Measurements from ENCODE around the gene EFHD2.

EFHD2 gene

GRCh38 chr1:15443281-15443680, 33.6 kb downstream of the EFHD2 start:
- H3K4me1 Mint-ChIP-seq (ENCODE audit: low read depth) = peaks cover 4% of the 10 kb centered on the region
- no peaks in the 10 kb centered on the region for H3K9me3 Mint-ChIP-seq
- no peak overlapping the region for H3K27ac Mint-ChIP-seq
- peaks cover 6% of the 10 kb centered on the region for H3K27me3 Mint-ChIP-seq
- H3K36me3 Mint-ChIP-seq (ENCODE audit: low read depth) = no peaks in the 10 kb centered on the region
- no peak overlapping the region for H3K4me3 Mint-ChIP-seq

DNA sequence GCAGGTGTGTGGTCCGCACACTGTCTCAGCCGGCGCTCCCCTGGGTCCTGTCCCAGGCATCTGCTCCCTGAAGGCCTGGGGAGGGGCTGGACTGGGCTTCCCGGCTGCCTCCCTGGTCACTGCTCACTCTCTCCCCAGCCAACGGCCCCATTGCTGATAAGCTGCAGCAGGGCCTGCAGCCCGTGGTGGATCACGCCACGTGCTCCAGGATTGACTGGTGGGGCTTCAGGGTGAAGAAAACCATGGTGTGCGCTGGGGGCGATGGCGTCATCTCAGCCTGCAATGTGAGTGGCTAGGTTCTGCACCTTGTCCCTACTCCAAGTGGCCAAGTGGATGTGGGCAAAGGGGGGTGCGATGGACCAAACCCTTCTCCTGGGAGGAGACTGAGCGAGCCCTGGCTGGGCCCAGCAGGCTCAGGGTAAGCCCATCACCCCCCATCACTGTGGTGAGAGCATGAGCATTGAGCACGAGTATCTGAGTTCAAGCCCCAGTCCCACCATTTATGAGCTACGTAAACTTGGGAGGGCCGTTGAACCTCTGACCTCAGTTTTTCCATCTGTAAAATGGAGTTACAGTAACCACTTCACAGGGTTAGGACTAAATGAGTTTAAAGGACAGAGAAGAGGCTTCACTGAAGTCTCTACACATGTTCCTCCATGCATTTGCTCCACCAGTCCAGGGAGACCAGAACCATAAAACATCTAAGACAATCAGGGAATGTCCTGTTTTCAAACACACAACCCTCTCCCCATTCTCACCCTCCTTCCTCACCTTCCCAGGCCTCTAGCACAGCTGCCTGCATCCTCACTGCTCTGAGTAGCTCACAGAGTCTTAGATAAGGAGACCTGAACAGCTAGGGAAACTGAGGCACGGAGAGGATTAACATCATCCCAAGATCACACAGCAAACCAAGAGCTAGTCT, 35.0 kb downstream of the EFHD2 start:
- Mint-ChIP-seq H3K4me3 (no peak overlapping the region), H3K9me3 (no peaks in the 10 kb centered on the region), H3K36me3 (ENCODE audit: low read depth) (no peaks in the 10 kb centered on the region), H3K27me3 (peaks cover 6% of the 10 kb centered on the region), H3K4me1 (ENCODE audit: low read depth) (peaks cover 4% of the 10 kb centered on the region), H3K27ac (no peak overlapping the region)

- no peak overlapping the region for H3K27ac Mint-ChIP-seq
- H3K36me3 Mint-ChIP-seq (ENCODE audit: low read depth) = no peaks in the 10 kb centered on the region
- no peaks in the 10 kb centered on the region for H3K9me3 Mint-ChIP-seq
- H3K4me1 Mint-ChIP-seq (ENCODE audit: low read depth) = peaks cover 4% of the 10 kb centered on the region
- H3K4me3 Mint-ChIP-seq = no peak overlapping the region
- peaks cover 6% of the 10 kb centered on the region for H3K27me3 Mint-ChIP-seq
Measured at GRCh38 chr1:15445390-15446122, 35.9 kb downstream of the EFHD2 start.

- Mint-ChIP-seq H3K4me3 (no peak overlapping the region), H3K36me3 (ENCODE audit: low read depth) (no peaks in the 10 kb centered on the region), H3K27me3 (peaks cover 6% of the 10 kb centered on the region), H3K4me1 (ENCODE audit: low read depth) (peaks cover 4% of the 10 kb centered on the region), H3K9me3 (no peaks in the 10 kb centered on the region), H3K27ac (no peak overlapping the region)
Measured at GRCh38 chr1:15446212-15446611, 36.5 kb downstream of the EFHD2 start.

- no peak overlapping the region for H3K27ac Mint-ChIP-seq
- peaks cover 6% of the 10 kb centered on the region for H3K27me3 Mint-ChIP-seq
- no peaks in the 10 kb centered on the region for H3K36me3 Mint-ChIP-seq (ENCODE audit: low read depth)
- H3K9me3 Mint-ChIP-seq = no peaks in the 10 kb centered on the region
- H3K4me1 Mint-ChIP-seq (ENCODE audit: low read depth) = peaks cover 4% of the 10 kb centered on the region
- no peak overlapping the region for H3K4me3 Mint-ChIP-seq
Measured at GRCh38 chr1:15448877-15449462, 39.3 kb downstream of the EFHD2 start.

DNA sequence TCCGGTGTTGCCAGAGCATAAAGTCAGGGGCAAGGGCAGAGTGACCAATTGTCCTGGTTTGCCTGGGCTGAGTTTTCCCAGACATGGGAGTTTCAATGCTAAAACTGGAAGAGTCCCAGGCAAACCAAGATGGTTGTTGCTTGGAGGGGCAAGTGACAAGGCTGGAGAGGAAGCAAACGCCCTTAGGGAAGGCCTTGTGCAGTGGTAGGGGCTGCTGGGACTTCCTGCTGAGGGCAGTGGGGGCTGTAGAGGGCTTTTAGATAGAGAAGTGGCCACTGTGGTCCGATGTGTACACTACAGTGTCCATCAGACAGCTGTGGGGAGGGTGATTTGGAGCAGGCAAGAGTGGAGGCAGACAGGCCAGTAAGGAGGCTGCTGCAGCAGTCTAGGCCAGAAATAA, 39.9 kb downstream of the EFHD2 start:
- Mint-ChIP-seq H3K27ac (no peak overlapping the region), H3K27me3 (peaks cover 6% of the 10 kb centered on the region), H3K4me3 (no peak overlapping the region), H3K36me3 (ENCODE audit: low read depth) (no peaks in the 10 kb centered on the region), H3K9me3 (no peaks in the 10 kb centered on the region), H3K4me1 (ENCODE audit: low read depth) (peaks cover 4% of the 10 kb centered on the region)

- Mint-ChIP-seq H3K27me3 (no peaks in the 10 kb centered on the region), H3K4me1 (ENCODE audit: low read depth) (no peaks in the 10 kb centered on the region), H3K4me3 (no peak overlapping the region), H3K36me3 (ENCODE audit: low read depth) (no peaks in the 10 kb centered on the region), H3K9me3 (no peaks in the 10 kb centered on the region), H3K27ac (no peak overlapping the region)
Measured at GRCh38 chr1:15451014-15451722, 41.5 kb downstream of the EFHD2 start.

GRCh38 chr1:15452216-15452615, 42.5 kb downstream of the EFHD2 start:
- Mint-ChIP-seq H3K9me3 (no peaks in the 10 kb centered on the region), H3K36me3 (ENCODE audit: low read depth) (no peaks in the 10 kb centered on the region), H3K27me3 (no peaks in the 10 kb centered on the region), H3K4me1 (ENCODE audit: low read depth) (no peaks in the 10 kb centered on the region), H3K4me3 (no peak overlapping the region), H3K27ac (no peak overlapping the region)

DNA sequence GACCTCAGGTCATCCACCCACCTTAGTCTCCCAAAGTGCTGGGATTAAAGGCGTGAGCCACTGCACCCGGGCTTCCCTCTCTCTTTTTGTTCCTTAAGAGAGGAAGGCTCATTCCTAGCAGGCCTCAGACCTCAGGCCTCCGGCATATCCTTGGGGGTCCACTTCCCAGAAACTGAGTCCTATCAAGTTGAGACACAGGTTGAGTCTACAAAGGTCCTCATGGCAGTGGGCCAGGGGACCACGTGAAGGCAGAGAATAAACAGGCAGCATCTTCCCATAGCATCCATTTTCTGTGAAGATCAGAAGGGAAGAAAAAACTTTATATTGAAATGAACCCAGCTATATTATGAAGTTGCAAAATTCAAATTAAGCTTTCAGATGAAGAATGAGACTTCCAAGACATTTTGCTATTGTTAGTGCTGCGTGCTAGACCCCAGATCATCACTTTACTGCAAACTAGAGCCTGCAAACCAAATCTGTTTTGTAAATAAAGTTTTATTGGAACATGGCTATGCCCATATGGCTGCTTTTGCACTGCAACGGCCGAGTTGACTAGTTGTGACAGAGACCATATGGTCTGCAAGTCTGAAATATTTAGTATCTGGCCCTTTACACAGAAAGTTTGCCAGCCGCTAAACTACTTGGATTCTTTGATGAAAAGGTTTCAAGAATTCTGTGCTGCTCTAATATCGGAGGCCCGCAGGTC, 43.3 kb downstream of the EFHD2 start:
- no peaks in the 10 kb centered on the region for H3K36me3 Mint-ChIP-seq (ENCODE audit: low read depth)
- H3K4me3 Mint-ChIP-seq = no peak overlapping the region
- no peak overlapping the region for H3K27ac Mint-ChIP-seq
- H3K4me1 Mint-ChIP-seq (ENCODE audit: low read depth) = no peaks in the 10 kb centered on the region
- H3K9me3 Mint-ChIP-seq = no peaks in the 10 kb centered on the region
- no peaks in the 10 kb centered on the region for H3K27me3 Mint-ChIP-seq

- Mint-ChIP-seq H3K4me1 (ENCODE audit: low read depth) (no peaks in the 10 kb centered on the region), H3K4me3 (no peak overlapping the region), H3K9me3 (no peaks in the 10 kb centered on the region), H3K27me3 (no peaks in the 10 kb centered on the region), H3K27ac (no peak overlapping the region), H3K36me3 (ENCODE audit: low read depth) (no peaks in the 10 kb centered on the region)
Measured at GRCh38 chr1:15453734-15454133, 44.0 kb downstream of the EFHD2 start.

GRCh38 chr1:15454256-15454655, 44.6 kb downstream of the EFHD2 start:
- no peaks in the 10 kb centered on the region for H3K9me3 Mint-ChIP-seq
- H3K36me3 Mint-ChIP-seq (ENCODE audit: low read depth) = no peaks in the 10 kb centered on the region
- no peak overlapping the region for H3K27ac Mint-ChIP-seq
- H3K27me3 Mint-ChIP-seq = no peaks in the 10 kb centered on the region
- no peak overlapping the region for H3K4me3 Mint-ChIP-seq
- no peaks in the 10 kb centered on the region for H3K4me1 Mint-ChIP-seq (ENCODE audit: low read depth)

DNA sequence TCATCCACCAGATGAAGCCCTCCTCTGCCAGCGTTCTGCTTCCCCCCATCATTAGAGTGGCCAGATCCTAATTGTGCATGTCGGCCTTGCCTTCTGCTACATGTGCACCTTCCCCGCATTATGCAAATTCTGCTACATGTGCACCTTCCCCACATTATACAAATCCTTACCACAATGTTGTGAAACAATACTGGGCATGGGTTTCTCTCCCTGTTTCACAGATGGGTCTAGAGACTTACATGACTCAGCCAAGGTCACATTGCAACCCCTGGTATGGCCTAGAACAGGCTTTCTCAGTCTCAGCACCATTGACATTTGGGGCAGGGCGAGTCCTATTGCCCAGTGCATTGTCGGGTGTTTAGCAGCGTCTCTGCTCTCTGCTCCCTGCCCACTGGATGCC, 45.8 kb downstream of the EFHD2 start:
- no peaks in the 10 kb centered on the region for H3K9me3 Mint-ChIP-seq
- no peaks in the 10 kb centered on the region for H3K36me3 Mint-ChIP-seq (ENCODE audit: low read depth)
- H3K27ac Mint-ChIP-seq = no peak overlapping the region
- H3K4me3 Mint-ChIP-seq = no peak overlapping the region
- H3K27me3 Mint-ChIP-seq = no peaks in the 10 kb centered on the region
- H3K4me1 Mint-ChIP-seq (ENCODE audit: low read depth) = no peaks in the 10 kb centered on the region

- Mint-ChIP-seq H3K27me3 (no peaks in the 10 kb centered on the region), H3K36me3 (ENCODE audit: low read depth) (no peaks in the 10 kb centered on the region), H3K4me3 (no peak within 1 kb of the TSS), H3K4me1 (ENCODE audit: low read depth) (no peaks in the 10 kb centered on the region), H3K27ac (no peak within 1 kb of the TSS), H3K9me3 (no peaks in the 10 kb centered on the region)
Measured at GRCh38 chr1:15456313-15456954, 46.7 kb downstream of the EFHD2 start, which contains the start of gene CELA2A. TSS of gene CELA2A (plus strand) at chr1:15456732. CDS start at chr1:15456754, 22 bp downstream.

- Mint-ChIP-seq H3K9me3 (no peaks in the 10 kb centered on the region), H3K27me3 (no peaks in the 10 kb centered on the region), H3K4me1 (ENCODE audit: low read depth) (no peaks in the 10 kb centered on the region), H3K36me3 (ENCODE audit: low read depth) (no peaks in the 10 kb centered on the region), H3K4me3 (no peak overlapping the region), H3K27ac (no peak overlapping the region)
Measured at GRCh38 chr1:15457585-15457984, 47.9 kb downstream of the EFHD2 start.

All from stimulated activated naive CD8-positive, alpha-beta T cell treated with anti-CD3 and anti-CD28 coated beads, Interleukin-15, Interleukin-2, amounts not matched to agents 100 ng/mL and 50 ng/mL, for 24 hours (primary cell).